HFFc6 (cell line): ENCODE data around the gene TENM4. TPM values are rescaled to one million over a fixed set of nuclear protein-coding genes. Genes with fewer than 3 reads are reported as not detected.

ENCODE experiments used
- DNase-seq: peaks from one replicate; pipeline ENCODE4 v3.0.0-alpha.2; 2018
- H3K27ac Mint-ChIP-seq: 2 replicates; pipeline ENCODE4 v1.8.0; 2020; ENCODE audit warnings: mild to moderate bottlenecking, mixed read lengths
- H3K27me3 Mint-ChIP-seq: 2 replicates; pipeline ENCODE4 v1.8.0; 2021; ENCODE audit warnings: mild to moderate bottlenecking, moderate library complexity, mixed read lengths; ENCODE audit not compliant: insufficient read depth
- H3K36me3 Mint-ChIP-seq: 2 replicates; pipeline ENCODE4 v1.8.0; 2021; ENCODE audit warnings: low read depth, mixed read lengths
- H3K4me1 Mint-ChIP-seq: 2 replicates; pipeline ENCODE4 v1.8.0; 2020; ENCODE audit warnings: low read depth, mixed read lengths
- H3K4me3 Mint-ChIP-seq: 2 replicates; pipeline ENCODE4 v1.8.0; 2020; ENCODE audit warnings: mild to moderate bottlenecking, moderate library complexity, mixed read lengths
- H3K9me3 Mint-ChIP-seq: 2 replicates; pipeline ENCODE4 v1.8.0; 2020; ENCODE audit warnings: mild to moderate bottlenecking, mixed read lengths
- total RNA-seq, 6 experiments: library from RNA; stranded (reverse); fragmentation: NEBNext Ultra II Directional; extraction: Animal tissue kit (Norgen Biotek cat#: 25700); gene quantifications; 2 replicates in 1 of 6; 3 replicates in 5 of 6; pipeline ENCODE4 v1.2.3, GENCODE V29; 2021
- TF ChIP-seq, protein P1 (sequence below): fragments of 200-600 bp; sonication (generic); IDR thresholded peaks from 2 replicates; pipeline ENCODE4 v1.5.0; 2021; ENCODE audit warnings: antibody characterized with exemption, mild to moderate bottlenecking

Gene TENM4
- total RNA-seq, 6 experiments from 2014 or later: 20.9 to 45.5 (median 26.5) TPM

DNA sequence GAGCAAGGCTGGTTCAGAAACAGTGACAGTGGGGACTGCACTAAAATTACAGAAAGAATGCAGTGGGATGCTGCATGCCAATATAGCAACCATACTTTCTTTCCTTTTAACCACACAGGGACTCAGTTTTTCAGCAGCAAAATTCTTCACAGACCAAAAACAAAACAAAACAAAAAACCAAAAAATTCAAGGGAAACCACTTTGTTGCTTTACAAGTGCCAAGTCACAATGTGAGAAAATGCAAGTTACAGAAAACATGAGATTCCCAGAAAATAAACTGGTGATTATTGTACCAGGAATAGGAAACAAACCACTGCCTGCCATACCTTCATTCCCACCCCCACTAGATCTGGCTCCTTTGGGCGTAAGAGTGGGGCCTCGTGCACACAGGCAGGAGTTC lies 52.6 kb downstream of the TENM4 start:
- H3K9me3 Mint-ChIP-seq: no peaks in the 10 kb centered on the region
- H3K27me3 Mint-ChIP-seq: 0 out of 2 replicates have a peak, but pooled peaks cover 3% of the 10 kb centered on the region
- DNase-seq: no peak
- H3K4me3 Mint-ChIP-seq: no peak overlapping the region
- peaks cover 55% of the 10 kb centered on the region for H3K4me1 Mint-ChIP-seq
- no peak overlapping the region for H3K27ac Mint-ChIP-seq
- no peaks in the 10 kb centered on the region; the same call in 1 of the 2 replicates for H3K36me3 Mint-ChIP-seq
- TF ChIP-seq, protein P1, sequence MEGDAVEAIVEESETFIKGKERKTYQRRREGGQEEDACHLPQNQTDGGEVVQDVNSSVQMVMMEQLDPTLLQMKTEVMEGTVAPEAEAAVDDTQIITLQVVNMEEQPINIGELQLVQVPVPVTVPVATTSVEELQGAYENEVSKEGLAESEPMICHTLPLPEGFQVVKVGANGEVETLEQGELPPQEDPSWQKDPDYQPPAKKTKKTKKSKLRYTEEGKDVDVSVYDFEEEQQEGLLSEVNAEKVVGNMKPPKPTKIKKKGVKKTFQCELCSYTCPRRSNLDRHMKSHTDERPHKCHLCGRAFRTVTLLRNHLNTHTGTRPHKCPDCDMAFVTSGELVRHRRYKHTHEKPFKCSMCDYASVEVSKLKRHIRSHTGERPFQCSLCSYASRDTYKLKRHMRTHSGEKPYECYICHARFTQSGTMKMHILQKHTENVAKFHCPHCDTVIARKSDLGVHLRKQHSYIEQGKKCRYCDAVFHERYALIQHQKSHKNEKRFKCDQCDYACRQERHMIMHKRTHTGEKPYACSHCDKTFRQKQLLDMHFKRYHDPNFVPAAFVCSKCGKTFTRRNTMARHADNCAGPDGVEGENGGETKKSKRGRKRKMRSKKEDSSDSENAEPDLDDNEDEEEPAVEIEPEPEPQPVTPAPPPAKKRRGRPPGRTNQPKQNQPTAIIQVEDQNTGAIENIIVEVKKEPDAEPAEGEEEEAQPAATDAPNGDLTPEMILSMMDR: no peak

DNA sequence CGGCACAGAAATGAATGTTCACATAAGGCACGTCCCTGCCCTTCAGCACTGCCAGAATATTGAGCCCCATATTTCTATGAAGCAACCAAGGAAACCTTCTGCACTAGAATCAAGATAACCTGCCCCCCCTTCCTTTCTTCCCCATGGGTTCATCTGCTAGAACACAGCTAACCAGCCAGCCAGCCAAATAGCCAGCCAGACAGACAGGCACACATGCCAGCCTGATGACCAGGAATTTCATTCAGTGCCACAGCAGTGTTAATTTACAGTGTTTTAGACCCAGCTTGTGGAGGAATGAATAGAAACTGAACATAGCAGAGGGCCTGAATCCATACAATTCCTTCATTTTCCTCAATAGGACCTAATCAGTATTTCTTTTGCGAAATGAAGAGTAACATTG lies 57.0 kb downstream of the TENM4 start:
- Mint-ChIP-seq H3K4me3 (no peak overlapping the region), H3K9me3 (no peaks in the 10 kb centered on the region), H3K36me3 (no peaks in the 10 kb centered on the region; the same call in 1 of the 2 replicates), H3K27ac (no peak overlapping the region), H3K27me3 (0 out of 2 replicates have a peak, but pooled peaks cover 3% of the 10 kb centered on the region), H3K4me1 (peaks cover 39% of the 10 kb centered on the region)
- TF ChIP-seq, protein P1: no peak
- DNase-seq: no peak

DNA sequence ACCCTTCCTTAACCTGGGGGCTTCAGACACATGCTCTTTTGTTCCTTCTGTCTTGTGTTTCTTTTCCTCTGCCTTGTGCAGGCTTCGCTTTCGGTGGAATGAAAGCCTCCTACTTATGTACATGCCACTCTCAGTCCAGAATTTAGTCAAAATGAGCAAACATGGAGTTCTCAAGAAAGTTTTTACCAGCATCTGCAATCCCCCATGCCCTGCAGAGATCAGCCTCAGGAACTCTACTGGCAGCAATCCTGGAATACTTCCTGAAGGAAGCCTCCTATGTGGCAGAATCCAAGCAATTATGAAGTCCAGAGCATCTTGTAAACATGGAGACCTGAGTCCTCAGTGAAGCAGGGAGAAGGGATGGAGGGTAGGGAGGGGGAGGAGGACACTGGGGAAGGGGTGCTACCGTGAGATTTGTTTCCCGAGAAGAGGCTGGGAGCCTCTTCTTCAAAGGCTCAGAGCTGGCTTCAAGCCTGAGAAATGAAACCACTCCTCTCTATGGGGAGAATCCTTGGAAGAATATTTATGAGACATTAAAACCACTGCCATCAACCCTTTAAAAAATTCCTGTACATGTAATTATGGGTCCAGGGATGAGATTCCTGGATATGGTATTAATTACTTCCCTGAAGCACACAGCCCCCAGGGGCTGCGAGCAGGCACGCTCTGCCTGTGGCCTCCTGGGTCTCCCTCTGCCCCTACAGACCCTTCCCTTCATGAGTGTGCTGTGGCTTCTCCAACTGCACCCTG lies 58.4 kb downstream of the TENM4 start:
- Mint-ChIP-seq H3K27me3 (0 out of 2 replicates have a peak, but pooled peaks cover 3% of the 10 kb centered on the region), H3K27ac (no peak overlapping the region)
- TF ChIP-seq, protein P1: no peak

DNA sequence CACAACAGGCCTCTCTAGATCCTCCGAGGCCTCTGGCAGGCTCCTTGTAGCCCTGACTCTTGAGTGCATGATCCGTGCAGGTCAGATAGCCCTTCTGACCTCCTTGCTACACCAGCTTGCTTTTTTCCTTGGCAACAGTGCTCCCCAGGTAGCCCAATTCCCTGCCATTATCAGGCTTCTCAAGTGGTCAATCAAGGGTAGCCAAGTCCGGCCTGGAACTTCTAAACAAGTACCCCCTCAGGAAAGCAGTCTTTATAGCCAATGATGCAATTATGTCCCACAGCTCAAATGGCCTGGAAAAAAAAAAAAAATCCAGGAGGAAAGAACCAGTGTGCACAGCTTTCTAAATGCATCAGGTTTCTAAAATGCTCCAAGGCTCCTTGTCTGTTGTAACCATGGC lies 59.8 kb downstream of the TENM4 start:
- no peak overlapping the region for H3K27ac Mint-ChIP-seq
- TF ChIP-seq, protein P1: no peak
- H3K27me3 Mint-ChIP-seq: 0 out of 2 replicates have a peak, but pooled peaks cover 3% of the 10 kb centered on the region
- peaks cover 27% of the 10 kb centered on the region for H3K4me1 Mint-ChIP-seq
- no peak for DNase-seq
- H3K36me3 Mint-ChIP-seq: 0 out of 2 replicates have a peak, but pooled peaks cover 5% of the 10 kb centered on the region
- no peak overlapping the region for H3K4me3 Mint-ChIP-seq
- no peaks in the 10 kb centered on the region for H3K9me3 Mint-ChIP-seq

More for the DNA sequence above, 58.4 kb downstream of the TENM4 start:
- H3K9me3 Mint-ChIP-seq: no peaks in the 10 kb centered on the region
- DNase-seq: no peak
- peaks cover 27% of the 10 kb centered on the region for H3K4me1 Mint-ChIP-seq
- no peaks in the 10 kb centered on the region for H3K36me3 Mint-ChIP-seq
- H3K4me3 Mint-ChIP-seq: no peak overlapping the region

DNA sequence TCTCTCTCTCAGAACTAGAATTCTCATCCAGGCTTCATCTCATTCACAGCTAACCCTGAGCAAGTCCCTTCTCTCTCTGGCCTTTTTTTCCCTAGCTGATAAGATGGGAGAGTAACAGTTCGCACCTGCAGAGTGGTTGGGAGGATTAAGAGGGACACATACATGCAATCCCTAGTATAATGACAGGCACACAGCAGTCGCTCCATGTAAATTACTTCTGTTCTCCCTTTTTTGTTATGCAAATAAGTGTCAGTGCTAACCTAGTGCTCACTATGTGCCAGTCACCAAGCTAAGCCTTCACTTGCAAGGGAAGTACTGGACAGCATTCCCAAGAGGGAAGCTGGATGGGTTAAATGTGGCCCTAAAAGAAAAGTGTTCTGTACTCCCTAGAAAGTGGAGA lies 63.4 kb downstream of the TENM4 start:
- Mint-ChIP-seq H3K27ac (no peak overlapping the region), H3K9me3 (no peaks in the 10 kb centered on the region), H3K4me3 (no peak overlapping the region), H3K4me1 (peaks cover 5% of the 10 kb centered on the region; the same call in 1 of the 2 replicates), H3K36me3 (0 out of 2 replicates have a peak, but pooled peaks cover 5% of the 10 kb centered on the region), H3K27me3 (no peaks in the 10 kb centered on the region; the same call in 1 of the 2 replicates)
- TF ChIP-seq, protein P1: no peak
- no peak for DNase-seq
